Gastrocnemius medialis (tissue), 4 donors: ENCODE results near the gene CHML. TPM values are rescaled to one million over a fixed set of nuclear protein-coding genes. Genes with fewer than 3 reads are reported as not detected.
"Not testable (repeated sequence)": the region's sequence is repeated elsewhere in the genome, so short reads cannot be mapped to it uniquely, and the experiment has no call there.

Source experiments
- ATAC-seq, 2 donors: fragments of 150-250 bp; one replicate each; pipeline ENCODE4 v1.9.1; 2016
- DNase-seq, 2 donors: peaks; one replicate each; pipeline ENCODE4 v3.0.0-alpha.2; 2019
- H3K27ac ChIP-seq, 4 donors: fragments of 200-600 bp; sonication (generic); 1 replicate in 1 of 4; 2 replicates in 3 of 4; pipeline ENCODE4 v1.5.1; 2016 to 2018; ENCODE audit warnings: mild to moderate bottlenecking in 2 of 4, moderate library complexity in 1 of 4
- H3K27me3 ChIP-seq, 3 donors: fragments of 200-600 bp; sonication (generic) in 2 of 3; 1 replicate in 1 of 3; 2 replicates in 2 of 3; pipeline versions ENCODE4 v1.5.1 to v1.6.0; 2016 to 2019; ENCODE audit warnings: mild to moderate bottlenecking in 1 of 3, moderate library complexity in 1 of 3
- H3K36me3 ChIP-seq, 2 donors: fragments of 200-600 bp; sonication (generic) in 1 of 2; one replicate each; pipeline ENCODE4 v1.5.1; 2017 to 2018
- H3K4me1 ChIP-seq, 2 donors: fragments of 200-600 bp; sonication (generic) in 1 of 2; one replicate each; pipeline ENCODE4 v1.5.1; 2016 to 2017; ENCODE audit warnings: mild to moderate bottlenecking in 2 of 2
- H3K4me3 ChIP-seq, 4 donors: fragments of 200-600 bp; sonication (generic) in 3 of 4; 1 replicate in 1 of 4; 2 replicates in 3 of 4; pipeline ENCODE4 v1.5.1; 2016 to 2019; ENCODE audit warnings: mild to moderate bottlenecking in 2 of 4
- H3K9me3 ChIP-seq, 3 donors: fragments of 200-600 bp; sonication (generic) in 2 of 3; 1 replicate in 1 of 3; 2 replicates in 2 of 3; pipeline ENCODE4 v1.5.1; 2016 to 2019
- CTCF ChIP-seq, 5 experiments: fragments of 450-650 bp in 3 of 5; fragments of 200-600 bp in 2 of 5; sonication (generic) in 2 of 5; IDR thresholded peaks in 4 of 5; conservative IDR thresholded peaks in 1 of 5; 1 replicate in 4 of 5; 2 replicates in 1 of 5; pipeline ENCODE4 v1.5.1; 2016 to 2019; ENCODE audit warnings: antibody characterized with exemption in 5 of 5, mild to moderate bottlenecking in 3 of 5, moderate library complexity in 3 of 5
- POLR2A ChIP-seq, 2 donors: fragments of 450-650 bp; IDR thresholded peaks; one replicate each; pipeline ENCODE4 v1.6.1; 2017; ENCODE audit warnings: antibody characterized with exemption in 2 of 2, mild to moderate bottlenecking in 2 of 2, moderate library complexity in 2 of 2
- in situ Hi-C, 4 donors: fragments of 200-750 bp; cut with MboI; loops; one replicate each; pipeline versions ENCODE4 v1.15.0 to v1.8.0; 2017; ENCODE audit warnings: low sequenced_read_pairs in 4 of 4
- intact Hi-C: fragments of 100-400 bp; cut with DNase I; formaldehyde crosslinking; loops from one replicate; pipeline ENCODE4 v1.15.1; 2023; ENCODE audit warnings: low total_unique reads
- total RNA-seq, 4 donors: library from RNA; depleted of rRNA; stranded (reverse); fragments of >200 nt; gene quantifications; one replicate each; pipeline versions ENCODE4 v1.1.0 to v1.2.3, GENCODE V29; 2016

CHML gene
- total RNA-seq, 4 donors from 2014 or later: 3.2 to 6.5 (median 4.8) TPM

DNA sequence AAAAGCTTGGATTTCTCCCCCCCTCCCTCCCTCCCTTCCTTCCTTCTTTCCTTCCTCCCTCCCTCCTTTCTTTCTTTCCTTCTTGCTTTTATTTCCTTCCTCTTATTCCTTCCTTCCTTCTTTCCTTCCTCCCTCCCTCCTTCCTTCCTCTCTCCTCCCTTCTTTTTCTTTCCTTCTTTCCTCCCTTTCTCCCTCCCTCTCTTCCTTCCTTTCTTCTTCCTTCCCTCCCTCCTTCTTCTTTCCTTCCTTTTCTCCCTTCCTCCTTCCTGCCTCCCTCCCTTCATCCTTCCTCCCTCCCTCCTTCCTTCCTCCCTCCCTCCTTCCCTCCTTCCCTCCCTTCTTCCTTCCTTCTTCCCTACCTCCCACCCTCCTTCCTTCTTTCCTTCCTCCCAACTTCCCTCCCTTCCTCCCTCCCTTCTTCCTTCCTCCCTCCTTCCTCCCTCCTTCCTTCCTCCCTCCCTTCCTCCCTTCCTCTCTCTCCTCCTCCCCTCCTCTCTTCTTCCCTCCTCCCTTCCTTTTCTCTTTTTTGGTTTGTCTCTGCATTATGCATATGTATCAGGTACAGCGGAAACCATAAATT lies 34.7 kb upstream of the CHML start:
- no peak for DNase-seq
- intact Hi-C loops (no loop called here), in situ Hi-C loops (no loop called here)
- Histone ChIP-seq H3K36me3 (no peaks in the 10 kb centered on the region), H3K27ac (no peak overlapping the region), H3K4me1 (no peaks in the 10 kb centered on the region), H3K27me3 (no peaks in the 10 kb centered on the region), H3K9me3 (no peaks in the 10 kb centered on the region), H3K4me3 (no peak overlapping the region)
- no peak for TF ChIP-seq CTCF (IDR thresholded peaks at IDR 0.05 in 4 of 5, conservative IDR thresholded peaks at IDR 0.05 in 1 of 5)
- ATAC-seq: no peak

DNA sequence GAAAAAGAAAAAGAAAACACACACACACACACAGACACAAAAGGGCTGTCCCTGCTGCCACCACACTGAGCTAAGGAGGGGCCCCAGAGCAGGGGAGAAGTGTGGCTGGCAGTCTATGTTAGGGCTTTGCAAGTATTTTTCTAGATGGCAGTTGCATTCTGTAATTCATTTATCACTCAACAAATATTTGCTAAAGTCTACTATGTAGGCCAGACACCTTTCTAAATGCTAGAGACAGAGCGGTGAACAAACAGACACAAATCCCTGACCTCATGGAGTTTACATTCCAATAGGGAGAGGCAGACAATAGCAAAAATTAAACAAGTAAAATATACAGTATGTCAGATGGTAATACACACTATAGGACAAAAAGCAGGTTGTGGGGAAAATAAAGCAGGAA lies 32.1 kb upstream of the CHML start:
- Histone ChIP-seq H3K4me3 (no peak overlapping the region), H3K9me3 (no peaks in the 10 kb centered on the region), H3K4me1 (no peaks in the 10 kb centered on the region), H3K27ac (no peak overlapping the region), H3K27me3 (no peaks in the 10 kb centered on the region), H3K36me3 (no peaks in the 10 kb centered on the region)
- ATAC-seq (no peak), DNase-seq (no peak)
- intact Hi-C loops (no loop called here), in situ Hi-C loops (no loop called here)
- TF ChIP-seq CTCF (IDR thresholded peaks at IDR 0.05 in 4 of 5, conservative IDR thresholded peaks at IDR 0.05 in 1 of 5) (no peak), POLR2A (IDR thresholded peaks at IDR 0.05) (no peak)

- no peak for TF ChIP-seq POLR2A (IDR thresholded peaks at IDR 0.05)
- intact Hi-C loops (no loop called here), in situ Hi-C loops (no loop called here)
- H3K27ac ChIP-seq: no peak overlapping the region
- H3K27me3 ChIP-seq: no peaks in the 10 kb centered on the region
- H3K4me3 ChIP-seq: no peak overlapping the region
- no peaks in the 10 kb centered on the region for H3K9me3 ChIP-seq
- DNase-seq: no peak
- H3K4me1 ChIP-seq: no peaks in the 10 kb centered on the region
- H3K36me3 ChIP-seq: no peaks in the 10 kb centered on the region
- ATAC-seq: no peak
These were observed 26.2 kb upstream of the CHML start for GRCh38 chr1:241666419-241666818.

- no peaks in the 10 kb centered on the region for H3K9me3 ChIP-seq
- H3K27ac ChIP-seq: no peak overlapping the region
- no peak overlapping the region for H3K4me3 ChIP-seq
- H3K36me3 ChIP-seq: no peaks in the 10 kb centered on the region
- no peaks in the 10 kb centered on the region for H3K27me3 ChIP-seq
- TF ChIP-seq CTCF (IDR thresholded peaks at IDR 0.05 in 4 of 5, conservative IDR thresholded peaks at IDR 0.05 in 1 of 5): no peak
- ATAC-seq (no peak), DNase-seq (no peak)
- H3K4me1 ChIP-seq: no peaks in the 10 kb centered on the region
- intact Hi-C loops (no loop called here), in situ Hi-C loops (no loop called here)
These were observed 20.3 kb upstream of the CHML start for GRCh38 chr1:241660424-241660972.

- H3K4me1 ChIP-seq, H3K36me3 ChIP-seq, H3K27me3 ChIP-seq, in situ Hi-C loops, H3K27ac ChIP-seq, H3K4me3 ChIP-seq, H3K9me3 ChIP-seq, intact Hi-C loops, DNase-seq, ATAC-seq: not testable (repeated sequence)
These were observed 18.8 kb upstream of the CHML start for GRCh38 chr1:241659016-241659415.
